SH-SY5Y (cell line): ENCODE measurements around the gene STAT3.

ENCODE experiments used
- GATA2 ChIP-seq: IDR thresholded peaks from 2 replicates; pipeline ENCODE4 v1.6.1; 2011; ENCODE audit warnings: mild to moderate bottlenecking, low read depth, low read length
- GATA3 ChIP-seq: IDR thresholded peaks from 2 replicates; pipeline ENCODE4 v1.6.1; 2011; ENCODE audit warnings: low read depth, mild to moderate bottlenecking, low read length, moderate library complexity

DNA sequence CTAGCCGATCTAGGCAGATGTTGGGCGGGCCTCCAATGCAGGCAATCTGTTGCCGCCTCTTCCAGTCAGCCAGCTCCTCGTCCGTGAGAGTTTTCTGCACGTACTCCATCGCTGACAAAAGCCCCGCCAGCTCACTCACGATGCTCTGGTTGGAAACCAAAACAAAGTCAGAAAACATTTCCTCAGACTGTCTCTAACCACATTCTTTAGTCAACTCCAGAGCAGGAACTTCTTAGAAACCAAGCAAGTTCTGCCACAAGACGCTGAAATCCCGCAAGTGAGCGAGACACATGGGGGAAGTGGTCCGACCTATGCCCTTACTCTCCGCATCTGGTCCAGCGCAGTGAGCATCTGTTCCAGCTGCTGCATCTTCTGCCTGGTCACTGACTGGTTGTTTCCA, 50.8 kb downstream of the STAT3 start:
- no peak for TF ChIP-seq GATA2
- no peak for TF ChIP-seq GATA3
